GM12878 (cell line): Measurements from ENCODE around the gene CYP1B1. TPM values are rescaled to one million over a fixed set of nuclear protein-coding genes. Genes with fewer than 3 reads are reported as not detected.
"Not testable (repeated sequence)": the region's sequence is repeated elsewhere in the genome, so short reads cannot be mapped to it uniquely, and the experiment has no call there.

Experiments used
- ATAC-seq: fragments of 200-7000 bp; cut with Tn5 transposase; 3 replicates; pipeline ENCODE4 v1.9.1; 2020; ENCODE audit warnings: mild to moderate bottlenecking, moderate library complexity
- BruUV-seq: library from RNA; stranded (reverse); fragments of 400-500 nt; replicated peaks from 2 replicates; lab custom pipeline; 2021; lab: Mats Ljungman, UMichigan
- CTCF ChIA-PET: fragments of 300-600 bp; sonication (Branson Sonifier 250); formaldehyde crosslinking; extraction: SDS; loops from one replicate; lab custom pipeline; 2021; ENCODE audit warnings: inconsistent platforms; lab: Yijun Ruan, JAX
- POLR2A ChIA-PET: fragments of 350-600 bp; formaldehyde crosslinking; extraction: SDS; loops from one replicate; lab custom pipeline; 2021; ENCODE audit warnings: inconsistent platforms; lab: Charles Lee
- RAD21 ChIA-PET: fragments of 300-600 bp; sonication (Branson Sonifier 250); formaldehyde crosslinking; loops from one replicate; lab custom pipeline; 2023; ENCODE audit warnings: antibody characterized with exemption; ENCODE audit not compliant: unreplicated experiment; lab: Charles Lee
- SMC1A ChIA-PET: fragments of 300-600 bp; sonication (Branson Sonifier 250); formaldehyde crosslinking; loops from one replicate; lab custom pipeline; 2023; ENCODE audit not compliant: unreplicated experiment, uncharacterized antibody; lab: Charles Lee
- DNase-seq: peaks from one replicate; pipeline ENCODE4 v3.0.0-alpha.2; 2011; ENCODE audit warnings: low read depth, low spot score
- FAIRE-seq: peaks from 3 replicates; lab custom pipeline; 2011; peaks lifted over from hg19 to GRCh38; lab: Jason Lieb, UNC
- H2AFZ ChIP-seq: 2 replicates; pipeline ENCODE4 v1.6.0; 2011; ENCODE audit warnings: low read depth, low read length, control low read depth; ENCODE audit not compliant: control insufficient read depth
- H3K27ac ChIP-seq: 2 replicates; pipeline ENCODE4 v1.5.1; 2011; ENCODE audit warnings: control low read depth; ENCODE audit not compliant: control insufficient read depth, insufficient read depth
- H3K27me3 ChIP-seq, 2 experiments: replicated peaks in 1 of 2; 2 replicates each; pipeline versions ENCODE4 v1.6.0 to v1.6.1; 2011; ENCODE audit warnings: low read length in 1 of 2; ENCODE audit not compliant: control insufficient read depth in 2 of 2, insufficient read depth in 2 of 2
- H3K36me3 ChIP-seq, 2 experiments: 2 replicates each; pipeline ENCODE4 v1.5.1; 2011; ENCODE audit warnings: low read length in 1 of 2; ENCODE audit not compliant: control insufficient read depth in 2 of 2, insufficient read depth in 2 of 2
- H3K4me1 ChIP-seq: 2 replicates; pipeline ENCODE4 v1.6.1; 2011; ENCODE audit warnings: mild to moderate bottlenecking, low read length, moderate library complexity, mixed read lengths; ENCODE audit not compliant: control insufficient read depth, insufficient read depth
- H3K4me2 ChIP-seq: 2 replicates; pipeline ENCODE4 v1.6.0; 2011; ENCODE audit warnings: control low read depth; ENCODE audit not compliant: control insufficient read depth, insufficient read depth
- H3K4me3 ChIP-seq: fragments of 200-600 bp; sonication (generic); 2 replicates; pipeline ENCODE4 v1.5.1; 2016
- H3K79me2 ChIP-seq: 2 replicates; pipeline ENCODE4 v1.6.0; 2011; ENCODE audit warnings: low read length; ENCODE audit not compliant: control insufficient read depth, insufficient read depth
- H3K9ac ChIP-seq: 2 replicates; pipeline ENCODE4 v1.8.0; 2011; ENCODE audit warnings: low read length, control low read depth, mixed read lengths; ENCODE audit not compliant: control insufficient read depth, insufficient read depth
- H3K9me3 ChIP-seq: replicated peaks from 3 replicates; pipeline ENCODE4 v1.5.1; 2011; ENCODE audit warnings: mild to moderate bottlenecking, low read length; ENCODE audit not compliant: control insufficient read depth, insufficient read depth
- H4K20me1 ChIP-seq: 2 replicates; pipeline ENCODE4 v1.6.0; 2011; ENCODE audit not compliant: control insufficient read depth, insufficient read depth
- BCL11A ChIP-seq: IDR thresholded peaks from 2 replicates; pipeline ENCODE4 v1.6.1; 2011; ENCODE audit warnings: low read depth, low read length
- DPF2 ChIP-seq: fragments of 450-650 bp; IDR thresholded peaks from 2 replicates; pipeline ENCODE4 v1.6.1; 2017; ENCODE audit warnings: mild to moderate bottlenecking
- KDM1A ChIP-seq: fragments of 200-600 bp; sonication (generic); IDR thresholded peaks from 2 replicates; pipeline ENCODE4 v1.6.1; 2016; ENCODE audit warnings: borderline replicate concordance
- SIX5 ChIP-seq: IDR thresholded peaks from 2 replicates; pipeline ENCODE4 v1.6.1; 2011; ENCODE audit warnings: mild to moderate bottlenecking, low read depth, low read length, moderate library complexity; ENCODE audit not compliant: severe bottlenecking
- STAT1 ChIP-seq: fragments of 450-650 bp; conservative IDR thresholded peaks from 2 replicates; pipeline ENCODE4 v1.6.1; 2014; ENCODE audit warnings: antibody characterized with exemption, mild to moderate bottlenecking
- WRNIP1 ChIP-seq: IDR thresholded peaks from 2 replicates; pipeline ENCODE4 v1.6.1; 2011; ENCODE audit warnings: low read depth, low read length, improper control_type of control experiment, borderline replicate concordance
- ZNF622 ChIP-seq: fragments of 450-650 bp; IDR thresholded peaks from 2 replicates; pipeline ENCODE4 v1.6.1; 2017; ENCODE audit warnings: mild to moderate bottlenecking, inconsistent platforms
- ZSCAN29 ChIP-seq: fragments of 450-650 bp; IDR thresholded peaks from 2 replicates; pipeline ENCODE4 v1.6.1; 2017; ENCODE audit warnings: mild to moderate bottlenecking, moderate library complexity
- WGBS: methylation state at CpG from one replicate; pipeline ENCODE4 v1.1.6; 2016; ENCODE audit warnings: low lambda C conversion rate; ENCODE audit not compliant: insufficient replicate concordance, insufficient coverage; ENCODE audit errors: missing lambda C conversion rate; 5-methylcytosine and 5-hydroxymethylcytosine counted together
- in situ Hi-C: fragments of 300-500 bp; cut with MboI; formaldehyde crosslinking; loops from 9 replicates; pipeline ENCODE4 v1.14.3; 2018; ENCODE audit warnings: mixed read lengths
- intact Hi-C: fragments of 100-400 bp; cut with micrococcal nuclease; formaldehyde crosslinking; loops from one replicate; pipeline ENCODE4 v1.14.2; 2022; ENCODE audit not compliant: unreplicated experiment
- polyA plus RNA-seq, 11 experiments: library from polyadenylated mRNA; depleted of rRNA in 4 of 11; unstranded in 6 of 11; stranded (reverse) in 5 of 11; fragments of >200 nt; fragmentation: Nextera tagmentation in 4 of 11; fragmentation: Illumina TruSeq in 1 of 11; extraction: Ambion mirVana in 4 of 11; extraction: Trizol in 1 of 11; gene quantifications; 1 replicate in 1 of 11; 2 replicates in 10 of 11; pipeline versions ENCODE4 v1.2.1 to v1.2.3, GENCODE V29; 2011 to 2016; ENCODE audit warnings: inconsistent platforms in 2 of 11, missing spikeins in 2 of 11, low read depth in 1 of 11
- total RNA-seq, 4 experiments: library from RNA; depleted of rRNA in 3 of 4; stranded (reverse); fragments of >200 nt in 3 of 4; fragmentation: Illumina TruSeq in 1 of 4; extraction: Trizol in 1 of 4; gene quantifications; 2 replicates each; pipeline versions ENCODE4 v1.2.1 to v1.2.3, GENCODE V29; 2013 to 2021
- TF ChIP-seq, protein P1 (sequence below): fragments of 150-350 bp; IDR thresholded peaks from 2 replicates; pipeline ENCODE4 v1.6.1; 2014; ENCODE audit warnings: mild to moderate bottlenecking, low read depth, low read length
- TF ChIP-seq, protein P2 (sequence below): IDR thresholded peaks from 2 replicates; pipeline ENCODE4 v1.6.1; 2011; ENCODE audit warnings: borderline replicate concordance, low read depth, mild to moderate bottlenecking, moderate library complexity, low read length; ENCODE audit not compliant: insufficient read depth, poor library complexity, severe bottlenecking

Gene CYP1B1
- total and polyA plus RNA-seq, 10 of the 15 experiments (the other 5 are each of a cell fraction or from before 2014, with no cell fraction given): 0.35 to 29.7 (median 3.4) TPM

DNA sequence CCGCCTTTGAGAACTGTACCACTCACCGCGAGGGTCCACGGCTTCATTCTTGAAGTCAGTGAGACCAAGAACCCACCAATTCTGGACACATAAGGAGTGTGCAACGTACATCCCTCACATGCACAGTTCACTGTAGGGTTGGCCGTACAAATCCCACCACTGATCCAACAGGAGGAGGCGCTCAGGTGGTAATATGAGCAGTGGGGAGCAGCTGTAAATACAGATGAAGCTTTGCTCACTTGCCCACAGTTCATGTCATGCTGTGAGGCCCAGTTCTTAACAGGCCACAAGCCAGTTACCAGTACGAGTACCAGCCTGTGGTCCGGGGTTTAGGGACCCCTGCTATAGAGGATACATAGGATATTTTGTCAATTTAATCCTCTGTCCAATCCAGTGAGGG is 54.4 kb downstream of the CYP1B1 start:
- Histone ChIP-seq H3K27ac (no peak overlapping the region), H2AFZ (no peak overlapping the region), H3K36me3 (no peaks in the 10 kb centered on the region), H3K4me3 (no peak overlapping the region), H4K20me1 (no peaks in the 10 kb centered on the region), H3K4me2 (no peak overlapping the region), H3K27me3 (no peaks in the 10 kb centered on the region), H3K79me2 (no peaks in the 10 kb centered on the region), H3K9me3 (no peaks in the 10 kb centered on the region; the same call in 2 of the 3 replicates), H3K4me1 (no peaks in the 10 kb centered on the region), H3K9ac (no peak overlapping the region)
- ChIA-PET CTCF (no interaction called here), POLR2A (no interaction called here), SMC1A (no interaction called here), RAD21 (no interaction called here)
- ATAC-seq: no peak
- in situ Hi-C loops: no loop called here
- no peak for FAIRE-seq
- intact Hi-C loops: no loop called here
- no TSS peak for BruUV-seq
- no peak for DNase-seq
- 71% methylated on average over 9 of the region's 9 CpGs for WGBS
- TF ChIP-seq, protein P1, sequence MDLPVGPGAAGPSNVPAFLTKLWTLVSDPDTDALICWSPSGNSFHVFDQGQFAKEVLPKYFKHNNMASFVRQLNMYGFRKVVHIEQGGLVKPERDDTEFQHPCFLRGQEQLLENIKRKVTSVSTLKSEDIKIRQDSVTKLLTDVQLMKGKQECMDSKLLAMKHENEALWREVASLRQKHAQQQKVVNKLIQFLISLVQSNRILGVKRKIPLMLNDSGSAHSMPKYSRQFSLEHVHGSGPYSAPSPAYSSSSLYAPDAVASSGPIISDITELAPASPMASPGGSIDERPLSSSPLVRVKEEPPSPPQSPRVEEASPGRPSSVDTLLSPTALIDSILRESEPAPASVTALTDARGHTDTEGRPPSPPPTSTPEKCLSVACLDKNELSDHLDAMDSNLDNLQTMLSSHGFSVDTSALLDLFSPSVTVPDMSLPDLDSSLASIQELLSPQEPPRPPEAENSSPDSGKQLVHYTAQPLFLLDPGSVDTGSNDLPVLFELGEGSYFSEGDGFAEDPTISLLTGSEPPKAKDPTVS: no peak
- TF ChIP-seq WRNIP1 (no peak), STAT1 (no peak), BCL11A (no peak), ZNF622 (no peak), KDM1A (no peak), DPF2 (no peak), ZSCAN29 (no peak), SIX5 (no peak)
- TF ChIP-seq, protein P2, sequence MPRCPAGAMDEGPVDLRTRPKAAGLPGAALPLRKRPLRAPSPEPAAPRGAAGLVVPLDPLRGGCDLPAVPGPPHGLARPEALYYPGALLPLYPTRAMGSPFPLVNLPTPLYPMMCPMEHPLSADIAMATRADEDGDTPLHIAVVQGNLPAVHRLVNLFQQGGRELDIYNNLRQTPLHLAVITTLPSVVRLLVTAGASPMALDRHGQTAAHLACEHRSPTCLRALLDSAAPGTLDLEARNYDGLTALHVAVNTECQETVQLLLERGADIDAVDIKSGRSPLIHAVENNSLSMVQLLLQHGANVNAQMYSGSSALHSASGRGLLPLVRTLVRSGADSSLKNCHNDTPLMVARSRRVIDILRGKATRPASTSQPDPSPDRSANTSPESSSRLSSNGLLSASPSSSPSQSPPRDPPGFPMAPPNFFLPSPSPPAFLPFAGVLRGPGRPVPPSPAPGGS: no peak

DNA sequence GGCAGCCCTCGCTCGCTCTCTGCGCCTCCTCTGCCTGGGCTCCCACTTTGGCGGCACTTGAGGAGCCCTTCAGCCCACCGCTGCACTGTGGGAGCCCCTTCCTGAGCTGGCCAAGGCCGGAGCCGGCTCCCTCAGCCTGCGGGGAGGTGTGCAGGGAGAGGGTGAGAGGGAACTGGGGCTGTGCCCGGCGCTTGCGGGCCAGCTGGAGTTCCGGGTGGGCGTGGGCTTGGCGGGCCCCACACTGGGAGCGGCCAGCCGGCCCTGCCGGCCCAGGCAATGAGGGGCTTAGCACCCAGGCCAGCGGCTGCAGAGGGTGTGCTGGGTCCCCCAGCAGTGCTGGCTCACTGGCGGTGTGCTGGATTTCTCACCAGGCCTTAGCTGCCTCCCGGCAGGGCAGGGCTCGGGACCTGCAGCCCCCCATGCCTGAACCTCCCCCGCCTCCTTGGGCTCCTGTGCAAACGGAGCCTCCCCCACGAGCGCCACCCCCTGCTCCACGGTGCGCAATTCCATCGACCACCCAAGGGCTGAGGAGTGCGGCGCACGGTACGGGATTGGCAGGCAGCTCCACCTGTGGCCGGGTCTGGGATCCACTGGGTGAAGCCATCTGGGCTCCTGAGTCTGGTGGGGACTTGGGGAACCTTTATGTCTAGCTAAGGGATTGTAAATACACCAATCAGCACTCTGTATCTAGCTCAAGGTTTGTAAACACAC is 55.4 kb downstream of the CYP1B1 start:
- intact Hi-C loops, H3K9me3 ChIP-seq, BruUV-seq, SMC1A ChIA-PET, H3K79me2 ChIP-seq, DNase-seq, ATAC-seq, RAD21 ChIA-PET, H3K27ac ChIP-seq, POLR2A ChIA-PET, H3K4me3 ChIP-seq, FAIRE-seq, H4K20me1 ChIP-seq, H3K36me3 ChIP-seq, H3K27me3 ChIP-seq, H2AFZ ChIP-seq, H3K4me1 ChIP-seq, in situ Hi-C loops, H3K4me2 ChIP-seq, H3K9ac ChIP-seq: not testable (repeated sequence)
- CTCF ChIA-PET: interaction anchor here (0.9 to 1.0 kb wide), 2 partner anchors 17 to 38 kb away, joined by 3 to 5 read pairs; no protein-coding TSS in a partner anchor
- 88% methylated on average over 31 of the region's 33 CpGs for WGBS
